SK-N-SH treated with all-trans-retinoic acid at 6 μM for 48 hours (cell line): ENCODE results near the gene DRAXIN.

Experiments used
- ATAC-seq: fragments of 200-7000 bp; cut with Tn5 transposase; 3 replicates; pipeline ENCODE4 v1.9.1; 2020; ENCODE audit warnings: mild to moderate bottlenecking, moderate library complexity
- ARNTL ChIP-seq: fragments of 450-650 bp; formaldehyde crosslinking; IDR thresholded peaks from 2 replicates; pipeline ENCODE4 v1.5.0; 2020; ENCODE audit warnings: low read depth, mild to moderate bottlenecking, moderate library complexity, borderline replicate concordance
- BACH2 ChIP-seq: fragments of 250-450 bp; sonication (Bioruptor Pico); IDR thresholded peaks from 2 replicates; pipeline ENCODE4 v1.9.0; 2021; ENCODE audit warnings: mild to moderate bottlenecking, borderline replicate concordance
- CREB5 ChIP-seq: fragments of 250-450 bp; sonication (Bioruptor Pico); IDR thresholded peaks from 2 replicates; pipeline ENCODE4 v1.5.1; 2020; ENCODE audit warnings: low read depth, mild to moderate bottlenecking, moderate library complexity
- CSDC2 ChIP-seq: fragments of 250-450 bp; sonication (Bioruptor Pico); IDR thresholded peaks from 2 replicates; pipeline ENCODE4 v1.5.0; 2020; ENCODE audit warnings: mild to moderate bottlenecking, moderate library complexity
- ESRRG ChIP-seq: fragments of 250-450 bp; sonication (Bioruptor Pico); IDR thresholded peaks from 2 replicates; pipeline ENCODE4 v1.6.1; 2021; ENCODE audit warnings: mild to moderate bottlenecking
- GLIS3 ChIP-seq: fragments of 250-450 bp; sonication (Bioruptor Pico); IDR thresholded peaks from 2 replicates; pipeline ENCODE4 v1.5.0; 2020; ENCODE audit warnings: mild to moderate bottlenecking, moderate library complexity
- ISL1 ChIP-seq: fragments of 250-450 bp; sonication (Bioruptor Pico); IDR thresholded peaks from 2 replicates; pipeline ENCODE4 v2.1.2; 2022; ENCODE audit warnings: mild to moderate bottlenecking, moderate library complexity
- OSR1 ChIP-seq: fragments of 250-450 bp; sonication (Bioruptor Pico); IDR thresholded peaks from 2 replicates; pipeline ENCODE4 v1.8.0; 2022; ENCODE audit warnings: moderate library complexity, mild to moderate bottlenecking, inconsistent platforms
- POU6F1 ChIP-seq: fragments of 250-450 bp; sonication (Bioruptor Pico); IDR thresholded peaks from 2 replicates; pipeline ENCODE4 v1.8.0; 2021; ENCODE audit warnings: low read depth, mild to moderate bottlenecking, moderate library complexity, borderline replicate concordance
- PPARA ChIP-seq: fragments of 250-450 bp; sonication (Bioruptor Pico); IDR thresholded peaks from 2 replicates; pipeline ENCODE4 v1.5.0; 2020; ENCODE audit warnings: mild to moderate bottlenecking, borderline replicate concordance
- RARB ChIP-seq: fragments of 250-450 bp; sonication (Bioruptor Pico); IDR thresholded peaks from 2 replicates; pipeline ENCODE4 v1.8.0; 2021; ENCODE audit warnings: mild to moderate bottlenecking, moderate library complexity
- SNAI2 ChIP-seq: fragments of 250-450 bp; sonication (Bioruptor Pico); IDR thresholded peaks from 2 replicates; pipeline ENCODE4 v1.5.0; 2020; ENCODE audit warnings: mild to moderate bottlenecking, moderate library complexity
- TCF4 ChIP-seq: fragments of 250-450 bp; sonication (Bioruptor Pico); IDR thresholded peaks from 2 replicates; pipeline ENCODE4 v1.8.0; 2021; ENCODE audit warnings: mild to moderate bottlenecking, moderate library complexity, borderline replicate concordance
- TOX ChIP-seq: fragments of 250-450 bp; sonication (Bioruptor Pico); IDR thresholded peaks from 2 replicates; pipeline ENCODE4 v1.8.0; 2021; ENCODE audit warnings: mild to moderate bottlenecking, moderate library complexity, borderline replicate concordance
- TSHZ2 ChIP-seq: fragments of 250-450 bp; sonication (Bioruptor Pico); IDR thresholded peaks from 2 replicates; pipeline ENCODE4 v1.5.0; 2020; ENCODE audit warnings: mild to moderate bottlenecking, moderate library complexity
- ZC3H10 ChIP-seq: fragments of 250-450 bp; sonication (Bioruptor Pico); IDR thresholded peaks from 2 replicates; pipeline ENCODE4 v1.5.1; 2021; ENCODE audit warnings: mild to moderate bottlenecking, moderate library complexity
- ZFP3 ChIP-seq: fragments of 250-450 bp; sonication (Bioruptor Pico); IDR thresholded peaks from 2 replicates; pipeline ENCODE4 v1.5.0; 2020; ENCODE audit warnings: mild to moderate bottlenecking, moderate library complexity
- ZFP30 ChIP-seq: fragments of 450-650 bp; formaldehyde crosslinking; IDR thresholded peaks from 2 replicates; pipeline ENCODE4 v1.5.0; 2022; ENCODE audit warnings: mild to moderate bottlenecking, moderate library complexity
- ZNF565 ChIP-seq: fragments of 450-650 bp; formaldehyde crosslinking; conservative IDR thresholded peaks from 2 replicates; pipeline ENCODE4 v1.5.0; 2020; ENCODE audit warnings: low read depth, mild to moderate bottlenecking, moderate library complexity
- ZNF70 ChIP-seq: fragments of 450-650 bp; formaldehyde crosslinking; IDR thresholded peaks from 2 replicates; pipeline ENCODE4 v1.5.0; 2020; ENCODE audit warnings: mild to moderate bottlenecking, moderate library complexity
- ZNF8 ChIP-seq: fragments of 450-650 bp; formaldehyde crosslinking; IDR thresholded peaks from 2 replicates; pipeline ENCODE4 v1.5.0; 2020; ENCODE audit warnings: mild to moderate bottlenecking, moderate library complexity

The DRAXIN gene

GRCh38 chr1:11653101-11653860, 38.2 kb upstream of the DRAXIN start:
- no peak for ATAC-seq
- TF ChIP-seq RARB (CRISPR knock-in tag): no peak
- TF ChIP-seq TCF4 (CRISPR knock-in tag): no peak
- TF ChIP-seq ZC3H10 (CRISPR knock-in tag): no peak
- TF ChIP-seq ISL1 (CRISPR knock-in tag): no peak
- no peak for TF ChIP-seq ZNF70 (CRISPR knock-in tag)
- no peak for TF ChIP-seq ESRRG (CRISPR knock-in tag)
- TF ChIP-seq GLIS3 (CRISPR knock-in tag): no peak

- no peak for ATAC-seq
- TF ChIP-seq ZC3H10 (CRISPR knock-in tag): no peak
Measured at GRCh38 chr1:11653861-11654136, 37.7 kb upstream of the DRAXIN start.

- ATAC-seq: peak; percentile 60
- TF ChIP-seq TSHZ2 (CRISPR knock-in tag) (no peak), TCF4 (CRISPR knock-in tag) (no peak), CSDC2 (no peak), ZNF8 (CRISPR knock-in tag) (no peak), TOX (CRISPR knock-in tag) (no peak), BACH2 (no peak), CREB5 (CRISPR knock-in tag) (no peak), RARB (CRISPR knock-in tag) (no peak), POU6F1 (CRISPR knock-in tag) (no peak), ZC3H10 (CRISPR knock-in tag) (no peak), OSR1 (CRISPR knock-in tag) (no peak), SNAI2 (CRISPR knock-in tag) (no peak), ESRRG (CRISPR knock-in tag) (no peak), ZFP30 (no peak), PPARA (CRISPR knock-in tag) (no peak), GLIS3 (CRISPR knock-in tag) (no peak), ISL1 (CRISPR knock-in tag) (no peak), ZFP3 (CRISPR knock-in tag) (no peak)
- TF ChIP-seq, all 23 proteins: peak for 0
Measured at GRCh38 chr1:11654137-11654938, 37.2 kb upstream of the DRAXIN start, which contains the start of the genes FBXO2 and FBXO44. TSS of gene FBXO2 (minus strand) at chr1:11654429. CDS start at chr1:11654340, 89 bp downstream. TSS of gene FBXO44 (plus strand) at chr1:11654877. CDS start at chr1:11655836, 959 bp downstream.

- peak; percentile 7 for ATAC-seq
- TF ChIP-seq ARNTL (CRISPR knock-in tag): no peak
- no peak for TF ChIP-seq BACH2
- no peak for TF ChIP-seq TCF4 (CRISPR knock-in tag)
- TF ChIP-seq ZFP3 (CRISPR knock-in tag): no peak
- no peak for TF ChIP-seq SNAI2 (CRISPR knock-in tag)
- no peak for TF ChIP-seq GLIS3 (CRISPR knock-in tag)
- TF ChIP-seq CSDC2: no peak
- no peak for TF ChIP-seq ZNF565 (CRISPR knock-in tag)
- TF ChIP-seq TOX (CRISPR knock-in tag): no peak
- no peak for TF ChIP-seq TSHZ2 (CRISPR knock-in tag)
- no peak for TF ChIP-seq OSR1 (CRISPR knock-in tag)
- no peak for TF ChIP-seq RARB (CRISPR knock-in tag)
- TF ChIP-seq POU6F1 (CRISPR knock-in tag): no peak
- TF ChIP-seq ZNF70 (CRISPR knock-in tag): no peak
Measured at GRCh38 chr1:11654939-11655808, 36.3 kb upstream of the DRAXIN start.
